ENCODE results near the gene ZFR. TPM values are rescaled to one million over a fixed set of nuclear protein-coding genes. Genes with fewer than 3 reads are reported as not detected.

The ZFR gene
- total RNA-seq, 1 experiment from 2014 or later: 62.4 TPM

GRCh38 chr5:32443541-32444430 lies 754 bp downstream of the ZFR start:
- Histone ChIP-seq H2BK5ac (ENCODE audit: insufficient read length, low read length) (no peak overlapping the region), H3T11ph (ENCODE audit: low read length) (no peak overlapping the region), H3K4me2 (ENCODE audit: insufficient read depth, insufficient read length, low read length) (peak overlapping the region; percentile 66), H3K23ac (ENCODE audit: insufficient read length, low read depth, low read length) (no peak overlapping the region), H2AFZ (ENCODE audit: low read length) (no peak overlapping the region), H2AK5ac (ENCODE audit: insufficient read length, low read length) (no peak overlapping the region), H4K91ac (ENCODE audit: insufficient read length, low read depth, low read length) (no peak overlapping the region), H3K79me2 (ENCODE audit: insufficient read depth, low read length) (peaks cover 19% of the 10 kb centered on the region; the same call in 1 of the 2 replicates), H3K9ac (ENCODE audit: extremely low read depth, insufficient read length, low read length) (peak overlapping the region; percentile 84), H3K27me3 (ENCODE audit: insufficient read depth, low read length) (peaks cover 7% of the 10 kb centered on the region; the same call in 1 of the 2 replicates), H2BK15ac (ENCODE audit: low read depth, low read length) (no peak overlapping the region), H4K8ac (replicated peaks; ENCODE audit: insufficient read length, low read depth, low read length) (no peak overlapping the region), H2BK20ac (ENCODE audit: low read depth, low read length, poor library complexity, severe bottlenecking) (no peak overlapping the region), H3K9me3 (ENCODE audit: control insufficient read depth, low read depth, low read length) (no peaks in the 10 kb centered on the region), H4K20me1 (ENCODE audit: control insufficient read depth, insufficient read depth, insufficient read length) (no peaks in the 10 kb centered on the region), H3K23me2 (ENCODE audit: insufficient read length, low read depth, low read length, poor library complexity, severe bottlenecking) (peaks cover 11% of the 10 kb centered on the region), H2BK120ac (ENCODE audit: low read depth, low read length, poor library complexity, severe bottlenecking) (no peak overlapping the region), H2BK12ac (ENCODE audit: insufficient read length, low read depth, low read length) (no peak overlapping the region), H3K14ac (ENCODE audit: insufficient read depth, low read length) (peak overlapping the region; percentile 96), H3K79me1 (ENCODE audit: insufficient read depth, low read depth, low read length, poor library complexity, severe bottlenecking) (peaks cover 6% of the 10 kb centered on the region), H3K4ac (ENCODE audit: low read depth, low read length) (no peak overlapping the region), H4K5ac (ENCODE audit: insufficient read length, low read depth, low read length) (no peak overlapping the region), H3K56ac (ENCODE audit: insufficient read length, low read depth, low read length) (no peak overlapping the region), H3K4me1 (ENCODE audit: insufficient read depth, low read length) (peaks cover 5% of the 10 kb centered on the region; the same call in 1 of the 2 replicates), H3K27ac (ENCODE audit: insufficient read length, low read depth, low read length) (no peak overlapping the region), H3K18ac (ENCODE audit: insufficient read length, low read depth, low read length) (peak overlapping the region; percentile 91)
- no peaks in the 10 kb centered on the region for H3K9me3 Mint-ChIP-seq
- TF ChIP-seq CTCF (conservative IDR thresholded peaks at IDR 0.05): no peak
- H3K4me3 Mint-ChIP-seq: peak overlapping the region; percentile 85 to 92
- H3K36me3 Mint-ChIP-seq (ENCODE audit: insufficient read depth in 1 of 3, low read depth in 3 of 3): peaks cover 4 to 9% (median 4%) of the 10 kb centered on the region in 3 experiments; a peak in 5 of 7 replicates
- peak; percentile 45 for DNase-seq
- peaks cover 24% of the 10 kb centered on the region for H3K27me3 Mint-ChIP-seq (ENCODE audit: low read depth)
- WGBS (ENCODE audit: extremely low coverage, insufficient read length, low lambda C conversion rate): no CpG with 5 or more reads among the region's 83 CpGs
- peaks cover 32 to 39% of the 10 kb centered on the region in 2 experiments for H3K4me1 Mint-ChIP-seq
- H3K27ac Mint-ChIP-seq: peak overlapping the region; percentile 90 to 97 (median 95); a peak in 6 of 7 replicates
